ENCODE data around the gene LRRC52. TPM values are rescaled to one million over a fixed set of nuclear protein-coding genes. Genes with fewer than 3 reads are reported as not detected.

LRRC52 gene
- total and polyA plus RNA-seq, 2 of the 13 experiments (the other 11 are each of a cell fraction or from before 2014, with no cell fraction given): not detected

- TF ChIP-seq GLI4 (CRISPR knock-in tag; IDR thresholded peaks at IDR 0.05; ENCODE audit: borderline replicate concordance): no peak
Observed at GRCh38 chr1:165573787-165574186, 30.0 kb downstream of the LRRC52 start (continued).

- BruUV-seq (replicated peaks): no TSS peak
Observed at GRCh38 chr1:165574295-165574694, 30.5 kb downstream of the LRRC52 start.

DNA sequence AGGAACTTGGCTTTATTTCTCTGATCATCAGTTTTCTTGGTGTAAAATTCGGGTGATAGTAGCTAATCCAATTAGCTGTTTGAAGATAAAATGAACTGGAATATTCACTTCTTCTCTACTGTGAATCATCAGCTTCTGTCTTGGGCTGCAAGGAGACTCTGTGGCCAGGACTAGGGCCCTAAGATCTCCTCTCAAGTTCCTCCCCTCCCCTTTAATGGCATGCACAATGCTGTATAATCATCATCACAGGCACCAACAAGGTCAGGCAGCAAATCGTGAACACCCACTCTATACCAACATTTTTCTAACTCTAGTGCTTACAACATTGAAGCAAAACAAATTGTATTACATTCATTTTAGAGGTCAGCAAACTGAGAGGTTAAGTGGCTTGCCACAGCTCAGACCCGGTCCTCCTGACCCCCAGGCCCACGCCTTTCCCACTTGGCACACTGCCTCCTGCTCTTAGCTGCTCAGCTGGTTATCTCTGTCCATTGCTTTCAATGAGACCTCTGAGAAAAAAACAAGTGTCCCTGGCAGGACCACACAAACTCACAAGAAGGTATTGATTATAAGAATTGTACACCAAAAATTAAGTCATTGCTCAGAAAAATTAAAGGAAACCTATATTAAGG is 31.8 kb downstream of the LRRC52 start:
- intact Hi-C loops (cut with micrococcal nuclease; ENCODE audit: unreplicated experiment) (no loop called here), in situ Hi-C loops (cut with HindIII; ENCODE audit: extremely low pct_ligation_motif_present, low pct_unique_long_range_greater_than_20kb) (loop anchor here (25.0 kb wide), 1 partner anchor 438 kb away; no protein-coding TSS in a partner anchor)
- Histone ChIP-seq H4K20me1 (ENCODE audit: insufficient read depth, low read length) (no peaks in the 10 kb centered on the region), H3K9me3 (ENCODE audit: low read length) (no peaks in the 10 kb centered on the region), H3K27me3 (ENCODE audit: control insufficient read depth in 1 of 2, insufficient read depth in 2 of 2, low read length in 2 of 2) (no peaks in the 10 kb centered on the region; a peak in 1 of 5 replicates), H3K27ac (ENCODE audit: extremely low read length, insufficient read depth, low read length) (no peak overlapping the region), H3K9ac (ENCODE audit: insufficient read depth, low read depth, low read length) (no peak overlapping the region), H3K36me3 (replicated peaks in 1 of 2; ENCODE audit: control insufficient read depth in 1 of 2, insufficient read depth in 2 of 2, low read length in 2 of 2) (no peaks in the 10 kb centered on the region), H3K4me2 (ENCODE audit: low read depth, low read length) (no peak overlapping the region), H3K4me1 (ENCODE audit: insufficient read depth, low read length) (no peaks in the 10 kb centered on the region), H3K79me2 (ENCODE audit: insufficient read depth, low read length) (no peaks in the 10 kb centered on the region), H2AFZ (ENCODE audit: low read length) (no peak overlapping the region), H3K4me3 (replicated peaks in 1 of 3; ENCODE audit: insufficient read depth in 1 of 3, low read depth in 2 of 3, low read length in 3 of 3) (no peak overlapping the region)
- ChIA-PET POLR2A (no interaction called here), CTCF (ENCODE audit: low intra/inter-chr PET ratio, low total read pairs) (no interaction called here)
- WGBS (ENCODE audit: low lambda C conversion rate): 5% methylated on average over 4 of the region's 4 CpGs
- DNase-seq (ENCODE audit: low spot score) (no peak), ATAC-seq (no peak), FAIRE-seq (no peak)
- TF ChIP-seq IKZF1 (IDR thresholded peaks at IDR 0.05): no peak
- BruUV-seq (replicated peaks): no TSS peak

More at GRCh38 chr1:165574295-165574694, 30.5 kb downstream of the LRRC52 start:
- Histone ChIP-seq H3K4me2 (ENCODE audit: low read depth, low read length) (no peak overlapping the region), H2AFZ (ENCODE audit: low read length) (no peak overlapping the region), H3K36me3 (replicated peaks in 1 of 2; ENCODE audit: control insufficient read depth in 1 of 2, insufficient read depth in 2 of 2, low read length in 2 of 2) (no peaks in the 10 kb centered on the region), H3K27me3 (ENCODE audit: control insufficient read depth in 1 of 2, insufficient read depth in 2 of 2, low read length in 2 of 2) (no peaks in the 10 kb centered on the region; a peak in 1 of 5 replicates), H3K4me1 (ENCODE audit: insufficient read depth, low read length) (no peaks in the 10 kb centered on the region), H3K9me3 (ENCODE audit: low read length) (no peaks in the 10 kb centered on the region), H3K9ac (ENCODE audit: insufficient read depth, low read depth, low read length) (no peak overlapping the region), H3K79me2 (ENCODE audit: insufficient read depth, low read length) (no peaks in the 10 kb centered on the region), H3K27ac (ENCODE audit: extremely low read length, insufficient read depth, low read length) (no peak overlapping the region), H3K4me3 (replicated peaks in 1 of 3; ENCODE audit: insufficient read depth in 1 of 3, low read depth in 2 of 3, low read length in 3 of 3) (no peak overlapping the region), H4K20me1 (ENCODE audit: insufficient read depth, low read length) (no peaks in the 10 kb centered on the region)
- no peak for FAIRE-seq
- ChIA-PET POLR2A (no interaction called here), CTCF (ENCODE audit: low intra/inter-chr PET ratio, low total read pairs) (no interaction called here)
- peak; percentile 35; the same call in 1 of the 2 replicates for TF ChIP-seq RBAK (CRISPR knock-in tag; IDR thresholded peaks at IDR 0.05)
- no peak for TF ChIP-seq SMARCC2 (IDR thresholded peaks at IDR 0.05)
- TF ChIP-seq ZNF12 (CRISPR knock-in tag; IDR thresholded peaks at IDR 0.05): peak; percentile 56; the same call in 1 of the 2 replicates
- no peak for TF ChIP-seq PITX1 (CRISPR knock-in tag; IDR thresholded peaks at IDR 0.05)
- intact Hi-C loops (cut with micrococcal nuclease; ENCODE audit: unreplicated experiment) (no loop called here), in situ Hi-C loops (cut with HindIII; ENCODE audit: extremely low pct_ligation_motif_present, low pct_unique_long_range_greater_than_20kb) (no loop called here)
- DNase-seq (ENCODE audit: low spot score): no peak
- no peak for ATAC-seq

All from HepG2 (cell line).